ENCODE data around the gene PRRC1.
A peak's percentile ranks its signal among the peaks of the same experiment; 100 is the strongest.

Gene PRRC1

DNA sequence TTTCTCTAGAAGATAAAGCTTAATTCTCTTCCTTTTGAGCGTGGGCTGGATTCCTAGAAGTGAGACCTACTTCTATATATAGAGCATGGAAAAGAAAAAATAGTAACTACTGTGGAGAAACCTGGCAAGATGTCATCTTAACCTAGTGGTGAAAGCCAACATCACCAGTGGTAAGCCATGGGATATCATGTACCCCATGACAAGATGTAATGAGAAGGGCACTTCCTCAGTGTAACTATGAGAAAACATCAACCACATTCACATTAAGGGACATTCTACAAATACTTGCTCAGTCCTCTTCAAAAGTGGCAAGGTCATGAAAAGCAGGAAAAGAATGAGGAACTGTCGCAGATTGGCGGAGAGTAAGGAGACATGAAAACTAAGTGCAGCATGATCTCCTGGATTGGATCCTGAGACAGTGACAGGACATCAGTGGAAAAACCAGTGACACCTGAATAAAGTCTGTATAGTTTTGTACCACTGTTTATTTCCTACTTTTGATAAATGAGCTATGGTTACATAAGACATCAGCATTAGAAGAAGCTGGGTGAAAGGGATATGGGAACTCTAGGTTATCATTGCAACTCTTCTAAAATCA lies 65.4 kb downstream of the PRRC1 start:
- peak; percentile 9 for DNase-seq

DNA sequence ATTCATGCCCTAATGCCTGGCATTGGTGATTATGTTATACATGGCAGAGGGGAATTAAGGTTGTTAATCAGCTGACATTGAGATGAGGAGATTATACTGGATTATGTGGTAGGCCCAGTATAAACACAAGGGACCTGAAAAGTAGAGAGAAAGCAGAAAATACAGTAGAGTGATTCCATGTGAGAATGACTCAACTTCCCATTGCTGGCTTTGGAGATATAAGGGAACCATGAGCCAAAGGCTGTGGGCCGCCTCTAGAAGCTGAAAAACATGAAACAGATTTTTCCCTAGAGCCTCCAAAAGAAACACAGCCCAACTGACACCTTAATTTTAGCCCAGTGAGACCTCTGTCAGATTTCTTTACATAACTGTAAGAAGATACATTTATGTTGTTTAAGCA lies 66.4 kb downstream of the PRRC1 start:
- DNase-seq = no peak

DNA sequence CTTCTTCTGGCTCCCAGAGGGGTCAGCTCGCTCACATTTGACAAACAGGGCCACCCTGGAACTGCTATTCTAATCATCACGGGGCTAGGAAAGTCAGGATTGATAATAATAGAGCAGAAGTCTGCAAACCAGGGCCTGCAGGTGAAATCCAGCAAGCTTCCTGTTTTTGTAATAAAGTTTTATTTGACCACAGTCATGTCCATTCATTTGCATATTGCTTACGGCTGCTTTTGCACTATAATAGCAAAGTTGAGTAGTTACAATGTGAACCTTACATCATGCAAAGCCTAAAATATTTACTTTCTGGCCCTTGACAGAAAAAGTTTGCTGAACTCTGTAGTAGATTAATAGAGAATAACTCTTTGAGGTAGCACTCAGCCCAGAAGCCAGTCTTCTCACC lies 68.2 kb downstream of the PRRC1 start:
- DNase-seq = no peak

DNA sequence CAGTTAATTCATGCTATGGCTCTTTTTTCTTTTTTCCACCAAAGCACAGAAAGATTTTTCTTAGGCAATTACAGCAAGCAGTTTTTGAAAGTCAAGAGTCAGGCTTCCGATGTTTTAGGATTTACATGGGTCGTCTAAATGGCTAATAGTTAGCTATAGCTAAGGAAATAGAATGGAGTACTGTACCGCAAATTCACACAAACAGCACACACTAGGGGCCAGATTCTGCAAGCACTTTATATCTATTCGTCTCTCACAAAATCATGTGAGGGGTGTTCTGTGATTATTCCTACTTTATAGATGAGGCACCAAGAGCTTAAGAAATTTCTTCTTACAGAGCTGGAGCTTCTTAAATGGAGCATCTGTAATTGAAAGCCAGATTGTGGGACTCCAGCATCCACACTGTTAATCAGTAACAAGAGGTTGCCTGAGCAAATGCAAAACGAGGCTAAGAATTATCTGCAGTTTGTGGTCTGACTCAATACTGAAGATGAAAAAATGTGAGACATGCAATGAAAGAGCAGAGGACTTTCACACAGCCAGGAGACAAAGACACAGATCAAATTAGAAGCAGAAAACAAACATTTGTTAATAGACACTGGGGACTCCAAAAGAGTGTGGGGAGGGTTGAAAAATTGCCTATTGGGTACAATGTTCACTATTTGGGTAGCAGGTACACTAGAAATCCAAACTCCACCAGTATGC lies 68.8 kb downstream of the PRRC1 start:
- no peak for DNase-seq

DNA sequence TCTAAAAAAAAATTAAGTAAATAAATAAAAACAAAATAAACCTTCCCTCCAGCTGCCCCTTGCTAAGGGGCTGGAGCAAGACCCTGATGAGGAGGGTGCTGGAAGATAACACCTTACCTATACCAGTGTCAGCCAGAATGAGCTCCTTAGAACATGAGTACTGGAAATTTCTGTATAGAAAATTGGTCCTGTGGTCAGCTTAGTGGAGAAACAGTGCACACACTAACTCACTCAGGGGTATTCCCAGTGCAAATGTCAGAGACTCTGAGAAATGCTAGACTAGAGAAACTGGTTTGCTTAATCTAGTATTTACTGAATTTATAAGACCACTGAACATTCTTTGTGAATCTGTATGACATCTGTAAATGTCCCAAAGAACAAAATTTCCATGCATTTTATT lies 69.4 kb downstream of the PRRC1 start:
- DNase-seq = no peak

DNA sequence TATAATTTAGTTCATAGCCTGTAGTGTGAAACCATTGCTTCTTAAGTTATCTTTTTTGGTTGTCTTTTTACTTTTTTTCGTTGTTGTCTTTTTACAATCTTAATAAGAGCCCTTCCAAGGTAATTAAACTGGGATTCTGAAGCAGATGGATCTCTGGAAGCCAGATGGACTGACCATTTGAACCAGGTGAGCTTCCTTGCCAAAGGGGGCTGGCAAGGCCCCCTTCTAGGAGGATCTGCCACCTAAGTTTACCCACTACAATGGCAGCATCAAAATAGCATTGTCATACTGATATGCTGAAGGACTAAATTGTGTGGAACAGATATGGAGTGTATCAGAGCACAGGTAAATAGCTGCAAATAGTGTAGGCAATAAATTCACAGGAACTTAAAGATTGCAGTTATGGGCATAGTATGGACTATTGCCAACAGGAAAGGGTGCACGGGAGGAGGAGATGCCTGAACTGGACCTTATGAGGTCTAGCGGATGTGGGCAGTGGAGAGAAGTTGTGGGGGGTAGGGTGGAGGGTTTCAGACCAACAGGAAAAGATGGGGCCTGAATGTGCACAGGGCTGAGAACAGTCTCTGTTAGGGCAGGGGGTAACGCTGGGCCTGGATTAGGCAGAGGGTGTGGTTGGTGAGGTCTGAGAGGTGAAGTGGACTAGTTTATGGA lies 69.9 kb downstream of the PRRC1 start:
- no peak for DNase-seq

DNA sequence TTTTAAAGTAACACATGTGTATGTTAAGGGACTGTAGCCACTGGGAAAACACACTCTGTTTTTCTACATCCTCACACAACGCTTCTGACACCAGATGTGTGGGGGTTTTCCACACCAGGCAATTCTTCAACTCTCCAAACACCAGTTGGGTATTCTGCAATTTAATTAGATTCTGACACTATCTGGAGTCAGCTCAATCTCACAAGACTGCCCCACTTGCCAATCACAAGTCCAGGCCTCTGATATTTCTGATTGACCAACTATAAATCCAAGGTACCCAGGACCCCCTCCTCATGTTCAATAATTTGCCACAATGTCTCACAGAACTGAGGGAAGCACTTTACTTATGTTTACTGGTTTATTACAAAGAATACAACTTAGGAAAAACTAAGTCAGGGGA lies 70.9 kb downstream of the PRRC1 start:
- no peak for DNase-seq

DNA sequence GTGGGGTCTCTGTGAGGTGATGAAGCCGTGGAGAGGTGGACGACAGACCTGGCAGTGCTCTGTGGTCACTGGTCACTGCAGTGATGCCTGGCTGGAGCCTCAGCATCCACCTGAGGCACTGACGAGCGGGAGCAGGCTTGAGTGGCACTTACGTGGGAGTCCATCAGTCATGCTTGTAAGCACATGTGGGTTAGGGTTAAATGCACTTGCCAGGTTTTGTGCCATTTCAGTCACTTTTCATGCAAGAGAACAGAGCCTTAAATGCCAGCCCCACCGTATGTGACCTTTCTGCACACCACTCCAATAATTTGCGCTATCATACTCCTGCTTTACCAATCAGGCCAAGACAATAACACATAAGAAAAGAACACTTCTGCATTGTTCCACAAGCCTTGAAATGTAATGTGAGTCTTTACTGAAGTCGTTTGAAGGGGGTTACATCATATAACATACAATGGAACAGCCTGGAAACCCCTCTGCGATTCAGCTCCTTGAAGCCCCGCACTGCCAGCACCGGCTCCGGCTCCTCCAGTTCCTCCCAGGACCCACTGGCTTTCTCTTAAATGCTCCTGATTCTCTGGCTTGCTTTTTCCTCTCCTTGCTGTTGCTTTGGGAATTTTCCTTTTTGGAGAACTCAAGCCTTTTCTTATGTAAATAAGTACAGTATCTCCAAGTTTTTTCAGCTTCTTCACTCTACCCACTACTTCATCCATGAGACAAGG lies 72.0 kb downstream of the PRRC1 start:
- DNase-seq = no peak

DNA sequence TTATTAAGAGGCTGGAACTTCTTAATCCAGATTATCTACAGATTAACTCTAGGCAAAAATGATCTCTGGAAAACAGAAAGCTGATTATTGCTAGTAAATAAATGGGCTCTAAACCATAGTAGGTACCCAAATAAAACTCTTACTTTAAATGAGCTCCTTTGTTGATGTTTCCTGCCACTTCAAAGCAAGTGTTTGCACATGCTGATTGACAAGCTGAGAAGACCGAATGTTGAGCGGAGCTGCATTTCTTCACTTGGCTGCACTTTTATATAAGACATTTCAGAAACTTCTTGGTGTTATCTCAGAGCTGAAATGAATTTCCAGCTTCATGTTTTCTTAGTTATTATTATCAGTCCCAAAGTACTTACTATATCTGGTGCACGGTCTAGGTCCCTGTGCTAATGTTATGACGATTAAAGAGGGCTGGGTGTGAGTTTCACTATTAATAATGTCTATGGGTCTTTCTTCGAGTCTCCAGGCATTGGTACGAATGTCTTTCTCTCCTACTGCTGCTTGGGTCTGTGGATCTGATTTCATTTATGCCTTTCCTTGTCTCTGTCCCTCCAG lies 72.8 kb downstream of the PRRC1 start:
- no peak for DNase-seq

DNA sequence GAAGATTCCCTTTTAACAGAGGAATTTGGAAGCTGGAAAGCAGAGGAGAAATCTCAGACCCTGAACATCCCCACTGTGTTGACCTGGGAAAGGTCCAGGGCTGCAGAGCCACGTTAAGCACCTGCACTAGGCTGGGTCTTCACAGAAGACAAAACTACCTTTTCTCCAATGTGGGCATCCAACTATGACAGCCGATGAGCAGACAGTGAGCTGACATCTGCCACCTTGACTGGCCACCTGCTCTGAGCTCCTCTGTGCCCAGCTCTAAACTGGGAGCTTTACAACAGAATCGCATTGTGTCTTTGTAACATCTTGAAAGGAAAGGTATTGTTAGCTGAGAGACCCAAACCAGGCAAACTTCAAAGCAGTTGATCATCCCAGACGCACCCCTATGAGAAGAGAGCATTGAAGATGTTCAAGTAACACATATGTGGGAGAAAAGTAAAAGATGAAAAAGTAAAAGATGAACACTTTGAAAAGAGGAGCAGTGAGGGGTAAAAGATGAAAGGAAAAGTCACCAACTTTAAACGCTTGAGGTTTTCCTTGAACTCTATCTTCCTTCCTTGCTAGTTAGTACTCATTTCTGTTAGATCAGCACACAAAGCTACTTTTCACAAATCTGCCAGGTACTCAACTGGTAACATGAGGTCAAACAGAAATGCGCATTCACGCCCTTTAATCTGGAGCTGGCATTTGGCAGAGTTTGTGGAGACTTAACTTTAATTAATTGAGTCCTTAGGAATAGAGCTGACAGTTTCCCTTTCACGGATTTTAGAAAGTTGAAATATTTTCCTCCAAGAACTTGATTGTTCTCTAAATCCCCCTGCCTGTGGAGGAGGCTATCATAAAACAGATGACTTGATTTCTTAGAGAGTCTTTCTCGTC lies 78.3 kb downstream of the PRRC1 start:
- DNase-seq = no peak

DNA sequence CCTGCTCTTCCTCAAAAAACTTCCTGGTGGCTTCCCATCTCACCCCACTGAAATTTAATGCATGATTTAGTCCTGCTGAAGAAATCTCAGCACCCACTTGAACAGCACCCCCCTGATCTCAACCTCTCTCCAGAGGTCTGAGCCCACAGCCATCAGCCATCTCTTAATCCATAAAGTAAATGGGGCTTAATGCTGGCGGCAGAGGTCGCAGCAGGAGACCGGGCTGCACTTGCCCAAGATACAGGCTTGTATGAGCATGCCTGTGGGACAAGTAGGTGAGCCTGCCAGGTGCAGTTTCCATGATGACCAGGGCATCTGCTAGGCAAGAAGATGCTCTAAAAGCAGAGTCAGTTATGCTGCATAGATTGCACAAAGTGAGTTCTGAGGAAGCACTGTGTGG lies 79.1 kb downstream of the PRRC1 start:
- DNase-seq = no peak

DNA sequence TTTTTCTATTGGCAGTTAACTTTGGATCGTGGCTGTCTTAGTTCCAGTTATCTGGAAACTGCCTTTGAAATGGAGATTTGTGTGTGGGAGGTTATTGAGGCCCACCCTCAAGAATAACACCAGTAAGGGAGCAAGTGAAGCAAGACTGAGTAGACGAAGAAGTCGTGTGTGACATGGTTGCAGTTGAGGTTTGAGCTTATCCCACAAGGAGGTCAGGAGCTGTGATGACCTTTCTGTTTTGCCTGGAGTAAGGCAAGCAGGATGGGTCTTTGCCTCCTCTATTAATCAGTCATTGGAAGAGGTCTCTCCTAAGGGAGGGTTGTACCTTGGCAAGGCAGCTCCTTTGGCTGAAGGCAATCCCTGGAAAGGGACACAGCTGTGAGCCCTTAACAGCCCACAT lies 81.9 kb downstream of the PRRC1 start:
- no peak for DNase-seq

DNA sequence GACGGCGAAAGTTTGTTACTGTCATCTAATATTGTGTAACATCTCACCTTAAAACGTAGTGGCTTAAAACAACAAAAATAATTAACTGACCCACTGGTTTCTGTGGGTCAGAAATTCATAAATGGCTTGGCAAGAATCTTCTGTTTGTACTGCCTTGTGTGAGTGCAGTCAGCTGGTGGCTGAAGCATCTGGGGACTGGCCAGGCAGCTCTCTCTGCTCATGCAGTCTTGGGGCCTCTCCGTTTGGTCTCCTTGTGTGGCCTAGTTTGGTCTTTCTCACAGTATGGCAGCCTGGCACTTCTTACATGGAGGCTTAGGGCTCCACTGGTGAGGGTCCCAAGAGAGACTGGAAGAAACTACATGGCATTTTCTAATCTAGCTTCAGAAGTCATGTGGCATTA lies 82.4 kb downstream of the PRRC1 start:
- no peak for DNase-seq

DNA sequence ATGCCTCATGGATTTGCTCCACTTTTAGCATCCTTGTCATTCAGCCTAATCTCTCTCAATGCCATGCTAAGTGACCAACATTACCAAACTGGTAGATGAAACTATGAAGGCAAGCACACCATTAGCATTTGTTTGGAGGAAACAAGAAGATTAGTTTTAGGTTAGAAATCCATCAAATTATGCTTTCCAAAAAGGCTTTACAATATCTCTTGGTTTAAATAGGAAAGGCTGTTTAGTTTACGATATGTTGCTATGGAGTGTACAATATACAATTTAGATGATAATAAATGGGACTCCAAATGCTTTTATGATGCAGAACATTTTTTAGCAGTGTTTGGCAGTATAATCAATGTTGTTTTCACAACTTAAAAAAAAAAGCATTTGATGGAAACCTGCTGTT lies 83.7 kb downstream of the PRRC1 start:
- no peak for DNase-seq

DNA sequence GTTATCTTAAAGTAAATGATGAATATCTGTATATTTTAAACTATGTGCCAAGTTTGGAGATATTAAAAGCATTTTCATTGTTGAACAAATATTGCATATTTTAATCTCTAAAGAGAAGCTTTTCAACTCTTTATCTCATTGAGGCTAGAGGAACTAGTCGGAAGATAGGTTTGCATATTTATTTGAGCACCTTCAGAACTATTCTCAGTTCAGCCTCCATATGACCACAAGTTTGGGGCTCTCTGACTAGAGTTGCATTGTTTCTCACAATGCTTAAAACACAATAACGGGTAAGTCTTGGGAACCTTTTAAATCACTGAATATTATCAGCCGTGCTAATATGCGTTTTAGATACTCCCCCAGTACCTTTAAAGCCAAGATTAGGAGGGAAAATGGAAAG lies 84.2 kb downstream of the PRRC1 start:
- no peak for DNase-seq

DNA sequence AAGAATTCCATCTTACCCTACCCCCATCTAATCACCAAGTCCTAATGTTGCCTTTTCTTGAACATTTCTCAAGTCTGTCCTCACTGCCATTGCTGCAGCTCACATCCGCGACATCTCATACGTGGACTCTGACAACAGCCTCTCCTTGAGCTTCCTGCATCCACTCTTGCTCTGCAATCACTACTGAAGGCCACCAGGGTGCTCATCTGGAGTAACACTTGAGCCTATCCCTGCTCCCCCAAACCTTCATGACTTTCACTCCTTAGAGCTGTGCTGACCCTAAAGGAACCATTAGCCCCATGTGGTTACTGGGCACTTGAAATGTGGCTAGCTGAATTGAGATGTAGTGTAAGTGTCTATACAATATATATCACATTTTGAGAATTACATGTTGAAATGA lies 85.0 kb downstream of the PRRC1 start:
- DNase-seq = no peak

DNA sequence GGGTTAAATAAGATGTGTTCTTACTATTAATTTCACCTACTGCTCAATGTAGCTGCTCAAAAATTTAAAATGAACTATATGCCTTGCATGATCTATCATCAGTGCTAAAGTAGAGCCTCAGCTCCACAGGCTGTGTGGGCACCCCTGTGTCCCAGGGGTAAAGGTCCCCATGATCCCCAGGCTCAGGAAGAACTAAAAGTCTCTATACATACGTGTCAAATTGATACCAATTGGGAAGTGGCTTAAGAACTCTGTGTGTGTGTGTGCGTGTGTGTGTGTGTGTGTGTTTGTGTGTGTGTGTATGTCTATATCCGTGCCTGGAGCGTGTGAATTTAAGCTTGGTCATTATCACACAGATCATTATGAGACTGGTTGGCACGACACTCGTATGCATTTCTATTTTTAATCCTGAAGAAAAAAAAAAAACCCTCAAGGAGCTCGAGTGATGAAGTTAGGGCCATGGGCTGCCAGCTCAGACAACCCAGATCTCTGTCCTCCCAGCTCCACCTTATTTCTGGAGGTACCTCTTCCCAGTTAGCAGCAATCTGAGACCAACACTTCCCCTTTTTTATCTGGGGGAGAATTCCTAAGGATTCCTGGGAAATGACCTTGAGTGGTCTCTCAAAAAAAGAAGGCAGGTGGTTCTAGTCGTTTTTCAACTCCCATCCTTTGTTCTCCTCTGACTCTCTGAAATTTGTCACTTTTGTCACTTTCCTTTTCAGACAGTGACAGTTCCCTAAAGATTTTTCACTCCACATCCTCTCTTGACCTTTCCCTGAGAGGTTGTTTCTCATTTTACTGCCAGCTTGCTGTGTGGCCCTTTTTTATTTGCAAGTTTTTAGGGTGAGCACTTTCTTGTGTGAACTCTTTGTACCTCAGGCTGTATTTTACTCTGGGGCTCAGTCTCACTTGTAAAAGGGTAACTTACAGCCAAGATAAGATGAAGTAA lies 85.7 kb downstream of the PRRC1 start:
- no peak for DNase-seq
